Trophoblast cell (in vitro differentiated cells and primary cell): Measurements from ENCODE around the gene GGT7.

Source experiments
- DNase-seq, 2 donors: peaks; one replicate each; pipeline ENCODE4 v3.0.0-alpha.2; 2016
- H2AFZ ChIP-seq: 2 replicates; pipeline ENCODE4 v1.6.1; 2013; ENCODE audit warnings: low read length, moderate library complexity, mild to moderate bottlenecking; ENCODE audit not compliant: insufficient read depth, poor library complexity
- H2AK5ac ChIP-seq: 2 replicates; pipeline ENCODE4 v1.6.1; 2013; ENCODE audit warnings: mild to moderate bottlenecking, low read length
- H2BK120ac ChIP-seq: 2 replicates; pipeline ENCODE4 v1.6.1; 2013; ENCODE audit warnings: low read length, mild to moderate bottlenecking, moderate library complexity; ENCODE audit not compliant: insufficient read depth, poor library complexity
- H2BK12ac ChIP-seq: 2 replicates; pipeline ENCODE4 v1.6.1; 2013; ENCODE audit warnings: mild to moderate bottlenecking, low read length, moderate library complexity
- H2BK5ac ChIP-seq: 2 replicates; pipeline ENCODE4 v1.6.1; 2013; ENCODE audit warnings: low read length, low read depth, moderate library complexity, mild to moderate bottlenecking; ENCODE audit not compliant: poor library complexity
- H3K14ac ChIP-seq: 2 replicates; pipeline ENCODE4 v1.6.1; 2013; ENCODE audit warnings: mild to moderate bottlenecking, low read length
- H3K18ac ChIP-seq: 2 replicates; pipeline ENCODE4 v1.6.1; 2013; ENCODE audit warnings: mild to moderate bottlenecking, low read length
- H3K23ac ChIP-seq: 2 replicates; pipeline ENCODE4 v1.6.1; 2013; ENCODE audit warnings: low read length
- H3K27ac ChIP-seq: 2 replicates; pipeline ENCODE4 v1.5.1; 2013; ENCODE audit warnings: low read depth, mild to moderate bottlenecking, inconsistent platforms, low read length, moderate library complexity
- H3K27me3 ChIP-seq: 2 replicates; pipeline ENCODE4 v1.6.1; 2013; ENCODE audit warnings: inconsistent platforms, mild to moderate bottlenecking, low read length, moderate library complexity; ENCODE audit not compliant: insufficient read depth
- H3K36me3 ChIP-seq, 2 experiments: 1 replicate in 1 of 2; 2 replicates in 1 of 2; pipeline ENCODE4 v1.6.1; 2013; ENCODE audit warnings: low read length in 2 of 2, mild to moderate bottlenecking in 2 of 2, moderate library complexity in 1 of 2; ENCODE audit not compliant: insufficient read depth in 2 of 2, control insufficient read depth in 1 of 2
- H3K4ac ChIP-seq: 2 replicates; pipeline ENCODE4 v1.6.1; 2013; ENCODE audit warnings: low read depth, mild to moderate bottlenecking, low read length, moderate library complexity
- H3K4me1 ChIP-seq, 2 experiments: 1 replicate in 1 of 2; 2 replicates in 1 of 2; pipeline ENCODE4 v1.6.1; 2013; ENCODE audit warnings: low read length in 2 of 2, mild to moderate bottlenecking in 2 of 2, moderate library complexity in 1 of 2; ENCODE audit not compliant: insufficient read depth in 2 of 2, control insufficient read depth in 1 of 2
- H3K4me2 ChIP-seq: 2 replicates; pipeline ENCODE4 v1.6.1; 2013; ENCODE audit warnings: inconsistent platforms, mild to moderate bottlenecking, low read length, moderate library complexity
- H3K4me3 ChIP-seq: 2 replicates; pipeline ENCODE4 v1.5.1; 2013; ENCODE audit warnings: mild to moderate bottlenecking, low read depth, low read length, inconsistent platforms
- H3K79me1 ChIP-seq: one replicate; pipeline ENCODE4 v1.6.1; 2013; ENCODE audit warnings: low read length
- H3K79me2 ChIP-seq: 2 replicates; pipeline ENCODE4 v1.6.1; 2013; ENCODE audit warnings: low read length, mild to moderate bottlenecking; ENCODE audit not compliant: control insufficient read depth, insufficient read depth, poor library complexity
- H3K9ac ChIP-seq: 2 replicates; pipeline ENCODE4 v1.6.1; 2013; ENCODE audit warnings: mild to moderate bottlenecking, low read length
- H3K9me3 ChIP-seq: 2 replicates; pipeline ENCODE4 v1.6.1; 2013; ENCODE audit warnings: low read depth, mild to moderate bottlenecking, control low read depth, inconsistent platforms, low read length; ENCODE audit not compliant: insufficient read depth
- H4K12ac ChIP-seq: 2 replicates; pipeline ENCODE4 v1.6.1; 2013; ENCODE audit warnings: low read depth, mild to moderate bottlenecking, low read length, moderate library complexity
- H4K8ac ChIP-seq: 2 replicates; pipeline ENCODE4 v1.6.1; 2013; ENCODE audit warnings: low read depth, mild to moderate bottlenecking, low read length, moderate library complexity
- H4K91ac ChIP-seq: one replicate; pipeline ENCODE4 v1.6.1; 2013; ENCODE audit warnings: low read depth, mild to moderate bottlenecking, low read length, moderate library complexity
- WGBS: extraction: QIAGEN DNeasy Blood & Tissue Kit; methylation state at CpG from one replicate; pipeline ENCODE4 v1.1.7; 2013; ENCODE audit warnings: missing lambda C conversion rate; ENCODE audit not compliant: insufficient read length, insufficient coverage; ENCODE audit errors: extremely low coverage; 5-methylcytosine and 5-hydroxymethylcytosine counted together

GGT7 gene

DNA sequence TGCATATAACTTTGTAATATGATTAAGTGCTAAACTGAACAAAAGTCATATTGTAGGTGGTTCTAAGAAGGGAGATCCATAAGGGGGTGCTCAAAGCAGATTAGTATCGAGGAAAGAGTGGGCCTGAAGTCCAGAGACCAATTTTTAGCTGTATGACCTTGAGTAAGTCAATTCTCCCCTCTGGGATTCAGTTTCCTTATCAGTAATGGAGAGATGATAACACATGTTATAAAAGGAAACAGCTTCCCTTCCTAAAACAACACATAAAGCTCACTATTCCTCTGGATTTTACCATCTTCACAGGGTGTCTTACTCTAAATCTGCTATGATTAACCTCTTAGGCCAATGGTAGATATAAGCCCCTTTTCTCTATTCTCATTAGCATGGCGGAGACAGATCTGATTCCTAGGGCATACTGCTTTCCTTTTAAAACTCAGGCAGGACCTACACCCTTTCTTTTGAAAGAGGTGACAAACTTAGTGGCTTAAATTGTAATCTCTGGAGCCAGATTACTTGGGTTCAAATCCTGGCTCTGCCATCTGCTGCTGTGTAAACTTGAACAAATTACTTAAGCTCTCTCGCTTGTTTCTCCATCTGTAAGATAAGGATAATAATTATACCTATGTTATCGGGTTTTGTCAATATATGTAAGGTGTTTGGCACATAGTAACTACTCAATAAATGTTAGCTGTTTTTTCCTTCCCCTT is 43.2 kb upstream of the GGT7 start:
- Histone ChIP-seq H3K18ac (no peak overlapping the region), H3K9ac (no peak overlapping the region), H4K91ac (no peak overlapping the region), H3K4ac (no peak overlapping the region), H2AFZ (no peak overlapping the region), H3K27ac (no peak overlapping the region), H3K23ac (no peak overlapping the region), H3K14ac (no peak overlapping the region), H3K36me3 (peaks cover 19 to 27% of the 10 kb centered on the region in 2 experiments), H3K79me1 (no peaks in the 10 kb centered on the region), H4K12ac (no peak overlapping the region), H2BK5ac (no peak overlapping the region), H3K9me3 (no peaks in the 10 kb centered on the region), H2AK5ac (no peak overlapping the region), H3K4me3 (no peak overlapping the region), H3K27me3 (no peaks in the 10 kb centered on the region), H3K4me1 (no peaks in the 10 kb centered on the region), H3K4me2 (no peak overlapping the region), H3K79me2 (no peaks in the 10 kb centered on the region), H2BK12ac (no peak overlapping the region), H2BK120ac (no peak overlapping the region), H4K8ac (no peak overlapping the region)
- WGBS, result no CpG with 5 or more reads among the region's 4 CpGs
- DNase-seq, result no peak

DNA sequence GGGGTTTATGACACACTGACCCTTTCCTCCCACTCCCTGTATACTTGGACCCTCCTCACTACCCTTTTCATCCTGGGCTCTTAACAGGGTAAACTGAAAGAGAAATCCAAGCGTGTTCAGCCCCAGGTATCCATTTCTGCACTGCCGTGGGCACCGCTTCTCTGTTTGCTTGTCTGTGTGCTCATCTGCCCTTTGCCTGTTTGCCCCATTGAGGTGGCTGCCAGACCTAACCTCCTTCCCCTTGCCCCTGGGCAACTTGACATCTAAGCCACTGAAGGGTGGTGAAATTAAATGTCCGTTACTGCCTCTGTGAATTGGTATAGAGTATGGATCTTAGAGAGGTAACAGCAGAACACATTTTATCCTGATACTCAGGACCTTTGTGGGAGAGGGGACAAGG is 42.5 kb upstream of the GGT7 start:
- Histone ChIP-seq H3K4ac (no peak overlapping the region), H2AK5ac (no peak overlapping the region), H3K27ac (no peak overlapping the region), H3K4me1 (no peaks in the 10 kb centered on the region), H3K9ac (no peak overlapping the region), H3K18ac (no peak overlapping the region), H3K23ac (no peak overlapping the region), H3K79me1 (no peaks in the 10 kb centered on the region), H2AFZ (no peak overlapping the region), H3K4me2 (no peak overlapping the region), H4K12ac (no peak overlapping the region), H2BK5ac (no peak overlapping the region), H3K14ac (no peak overlapping the region), H3K9me3 (no peaks in the 10 kb centered on the region), H3K79me2 (no peaks in the 10 kb centered on the region), H3K4me3 (no peak overlapping the region), H4K91ac (no peak overlapping the region), H3K36me3 (peaks cover 14 to 20% of the 10 kb centered on the region in 2 experiments), H4K8ac (no peak overlapping the region), H2BK12ac (no peak overlapping the region), H3K27me3 (no peaks in the 10 kb centered on the region), H2BK120ac (no peak overlapping the region)
- no peak for DNase-seq
- WGBS, result no CpG with 5 or more reads among the region's 4 CpGs

DNA sequence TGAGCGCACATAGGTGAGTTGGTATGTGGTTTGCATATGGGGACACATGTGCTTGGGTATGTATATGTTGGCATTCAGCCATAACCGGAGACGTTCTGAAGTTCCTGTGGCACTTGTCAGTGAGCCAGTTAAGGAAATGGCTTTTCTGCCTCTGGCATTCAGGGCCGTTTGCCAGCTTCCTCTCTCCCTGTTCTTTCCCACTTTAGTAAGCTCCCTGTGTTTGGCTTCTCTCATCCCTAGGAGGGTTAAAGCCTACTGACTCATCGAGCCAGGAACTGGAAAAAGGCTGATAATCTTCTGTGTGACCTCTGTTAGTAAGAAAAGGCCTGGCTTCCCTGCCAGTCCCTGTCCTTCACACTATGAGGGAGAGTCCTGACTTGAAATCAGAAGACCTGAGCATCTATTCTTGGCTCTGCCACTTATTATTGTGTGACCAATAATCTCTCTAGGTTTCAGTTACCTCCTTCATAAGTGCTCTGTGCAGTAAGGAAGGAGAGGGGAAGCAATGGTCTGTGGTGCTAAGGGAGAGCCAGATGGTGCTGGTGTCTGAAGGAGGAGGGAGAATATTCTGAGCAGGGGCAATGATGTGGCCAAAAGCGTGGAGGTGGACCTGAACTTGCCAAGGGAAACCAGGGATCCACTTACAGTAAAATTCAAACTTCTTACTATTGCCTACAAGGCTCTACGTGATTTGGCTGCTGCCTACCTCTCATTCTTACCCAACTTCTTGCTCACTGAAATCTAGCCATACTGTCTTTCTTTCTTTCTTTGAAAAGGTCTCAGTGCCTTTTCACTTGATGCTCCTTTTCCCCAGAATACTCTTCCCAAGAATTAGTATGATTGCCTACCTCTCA is 35.2 kb upstream of the GGT7 start:
- Histone ChIP-seq H2BK5ac (no peak overlapping the region), H3K4ac (no peak overlapping the region), H3K27ac (no peak overlapping the region), H4K8ac (no peak overlapping the region), H3K79me1 (no peaks in the 10 kb centered on the region), H4K91ac (no peak overlapping the region), H3K27me3 (no peaks in the 10 kb centered on the region), H3K4me2 (no peak overlapping the region), H2AK5ac (no peak overlapping the region), H2BK120ac (no peak overlapping the region), H2AFZ (no peak overlapping the region), H3K36me3 (no peaks in the 10 kb centered on the region), H3K9ac (no peak overlapping the region), H3K23ac (no peak overlapping the region), H3K79me2 (no peaks in the 10 kb centered on the region), H2BK12ac (no peak overlapping the region), H4K12ac (no peak overlapping the region), H3K4me1 (no peaks in the 10 kb centered on the region), H3K14ac (no peak overlapping the region), H3K18ac (no peak overlapping the region), H3K9me3 (no peaks in the 10 kb centered on the region), H3K4me3 (no peak overlapping the region)
- no peak for DNase-seq
- WGBS, result no CpG with 5 or more reads among the region's 7 CpGs

DNA sequence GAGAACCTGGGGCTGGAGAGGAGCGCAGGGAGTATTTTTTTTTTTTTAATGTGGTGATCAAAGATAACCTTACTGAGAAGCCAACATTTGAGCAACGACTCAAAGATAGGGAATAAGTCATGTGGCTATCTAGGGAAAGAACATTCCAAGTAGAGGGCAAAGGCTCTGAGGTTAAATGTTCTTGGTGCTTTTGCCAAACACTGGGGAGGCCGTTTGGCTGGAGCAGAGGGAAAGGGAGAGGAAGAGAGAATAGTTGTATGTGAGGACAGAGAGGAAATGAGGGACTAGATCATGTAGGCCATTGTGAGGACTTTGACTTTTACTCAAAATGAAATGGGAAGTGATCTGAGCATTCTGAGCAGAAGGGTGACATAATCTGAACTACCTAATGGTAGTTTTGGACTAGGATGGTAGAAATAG is 31.6 kb upstream of the GGT7 start:
- Histone ChIP-seq H3K27ac (no peak overlapping the region), H2BK120ac (no peak overlapping the region), H3K4me1 (no peaks in the 10 kb centered on the region), H4K91ac (no peak overlapping the region), H3K27me3 (no peaks in the 10 kb centered on the region), H3K4me2 (no peak overlapping the region), H2AK5ac (no peak overlapping the region), H3K36me3 (peaks cover 0 to 2% of the 10 kb centered on the region in 2 experiments), H4K12ac (no peak overlapping the region), H2AFZ (no peak overlapping the region), H3K79me2 (no peaks in the 10 kb centered on the region), H3K14ac (no peak overlapping the region), H3K79me1 (no peaks in the 10 kb centered on the region), H4K8ac (no peak overlapping the region), H2BK5ac (no peak overlapping the region), H2BK12ac (no peak overlapping the region), H3K18ac (no peak overlapping the region), H3K4me3 (no peak overlapping the region), H3K23ac (no peak overlapping the region), H3K4ac (no peak overlapping the region), H3K9me3 (no peaks in the 10 kb centered on the region), H3K9ac (no peak overlapping the region)
- no CpG with 5 or more reads among the region's 3 CpGs for WGBS
- no peak for DNase-seq
